Nephron (organoid): ENCODE measurements around the gene VAV2.

Experiments
- H3K27ac Mint-ChIP-seq, 3 experiments: 2 replicates each; pipeline ENCODE4 v1.8.0; 2020; ENCODE audit warnings: mixed read lengths in 3 of 3, mild to moderate bottlenecking in 2 of 3, moderate library complexity in 1 of 3
- H3K27me3 Mint-ChIP-seq: 2 replicates; pipeline ENCODE4 v1.8.0; 2021; ENCODE audit warnings: low read depth, mild to moderate bottlenecking, moderate library complexity, mixed read lengths
- H3K36me3 Mint-ChIP-seq: 2 replicates; pipeline ENCODE4 v1.8.0; 2020; ENCODE audit warnings: low read depth, mixed read lengths
- H3K4me1 Mint-ChIP-seq: 2 replicates; pipeline ENCODE4 v1.8.0; 2020; ENCODE audit warnings: mixed read lengths
- H3K4me3 Mint-ChIP-seq, 3 experiments: 2 replicates each; pipeline ENCODE4 v1.8.0; 2020; ENCODE audit warnings: mild to moderate bottlenecking in 3 of 3, mixed read lengths in 3 of 3, moderate library complexity in 2 of 3
- H3K9me3 Mint-ChIP-seq: 2 replicates; pipeline ENCODE4 v1.8.0; 2020; ENCODE audit warnings: mixed read lengths
- CTCF ChIP-seq, 3 experiments: fragments of 200-600 bp; sonication (generic); IDR thresholded peaks; one replicate each; pipeline ENCODE4 v1.5.0; 2021; ENCODE audit warnings: antibody characterized with exemption in 3 of 3; ENCODE audit not compliant: unreplicated experiment in 3 of 3

Gene VAV2

GRCh38 chr9:133803745-133804144 lies 188.4 kb downstream of the VAV2 start:
- Mint-ChIP-seq H3K27ac (no peak overlapping the region), H3K36me3 (peaks cover 5% of the 10 kb centered on the region), H3K4me3 (no peak overlapping the region), H3K4me1 (no peaks in the 10 kb centered on the region), H3K9me3 (no peaks in the 10 kb centered on the region), H3K27me3 (no peaks in the 10 kb centered on the region)
- TF ChIP-seq CTCF (IDR thresholded peaks at IDR 0.05; ENCODE audit: unreplicated experiment in 3 of 3) = no peak

- no peak overlapping the region for H3K27ac Mint-ChIP-seq
- H3K36me3 Mint-ChIP-seq = peaks cover 5% of the 10 kb centered on the region
- no peak for TF ChIP-seq CTCF (IDR thresholded peaks at IDR 0.05; ENCODE audit: unreplicated experiment in 3 of 3)
- no peaks in the 10 kb centered on the region for H3K27me3 Mint-ChIP-seq
- H3K4me3 Mint-ChIP-seq = no peak overlapping the region
- no peaks in the 10 kb centered on the region for H3K9me3 Mint-ChIP-seq
- no peaks in the 10 kb centered on the region for H3K4me1 Mint-ChIP-seq
These were observed 189.0 kb downstream of the VAV2 start for GRCh38 chr9:133803028-133803585.

- no peak overlapping the region for H3K4me3 Mint-ChIP-seq
- H3K36me3 Mint-ChIP-seq = peaks cover 5% of the 10 kb centered on the region
- no peak for TF ChIP-seq CTCF (IDR thresholded peaks at IDR 0.05; ENCODE audit: unreplicated experiment in 3 of 3)
- no peaks in the 10 kb centered on the region for H3K9me3 Mint-ChIP-seq
- H3K4me1 Mint-ChIP-seq = no peaks in the 10 kb centered on the region
- H3K27me3 Mint-ChIP-seq = no peaks in the 10 kb centered on the region
- H3K27ac Mint-ChIP-seq = no peak overlapping the region
These were observed 190.4 kb downstream of the VAV2 start for GRCh38 chr9:133801739-133802138.

GRCh38 chr9:133800266-133800665 lies 191.9 kb downstream of the VAV2 start:
- no peaks in the 10 kb centered on the region for H3K4me1 Mint-ChIP-seq
- no peak overlapping the region for H3K4me3 Mint-ChIP-seq
- no peaks in the 10 kb centered on the region for H3K9me3 Mint-ChIP-seq
- peaks cover 9% of the 10 kb centered on the region for H3K36me3 Mint-ChIP-seq
- H3K27me3 Mint-ChIP-seq = no peaks in the 10 kb centered on the region
- H3K27ac Mint-ChIP-seq = no peak overlapping the region
- no peak for TF ChIP-seq CTCF (IDR thresholded peaks at IDR 0.05; ENCODE audit: unreplicated experiment in 3 of 3)

- H3K27ac Mint-ChIP-seq = no peak overlapping the region
- peaks cover 13% of the 10 kb centered on the region for H3K36me3 Mint-ChIP-seq
These were observed 192.4 kb downstream of the VAV2 start for GRCh38 chr9:133799716-133800115.

More at GRCh38 chr9:133799716-133800115, 192.4 kb downstream of the VAV2 start:
- no peak overlapping the region for H3K4me3 Mint-ChIP-seq
- H3K9me3 Mint-ChIP-seq = no peaks in the 10 kb centered on the region
- no peak for TF ChIP-seq CTCF (IDR thresholded peaks at IDR 0.05; ENCODE audit: unreplicated experiment in 3 of 3)
- no peaks in the 10 kb centered on the region for H3K4me1 Mint-ChIP-seq
- no peaks in the 10 kb centered on the region for H3K27me3 Mint-ChIP-seq
